ENCODE results near the gene LOX. TPM values are rescaled to one million over a fixed set of nuclear protein-coding genes. Genes with fewer than 3 reads are reported as not detected.
A peak's percentile ranks its signal among the peaks of the same experiment; 100 is the strongest.

The LOX gene
- total and polyA plus RNA-seq, 7 donors = 0.51 to 4.9 (median 1.6) TPM

DNA sequence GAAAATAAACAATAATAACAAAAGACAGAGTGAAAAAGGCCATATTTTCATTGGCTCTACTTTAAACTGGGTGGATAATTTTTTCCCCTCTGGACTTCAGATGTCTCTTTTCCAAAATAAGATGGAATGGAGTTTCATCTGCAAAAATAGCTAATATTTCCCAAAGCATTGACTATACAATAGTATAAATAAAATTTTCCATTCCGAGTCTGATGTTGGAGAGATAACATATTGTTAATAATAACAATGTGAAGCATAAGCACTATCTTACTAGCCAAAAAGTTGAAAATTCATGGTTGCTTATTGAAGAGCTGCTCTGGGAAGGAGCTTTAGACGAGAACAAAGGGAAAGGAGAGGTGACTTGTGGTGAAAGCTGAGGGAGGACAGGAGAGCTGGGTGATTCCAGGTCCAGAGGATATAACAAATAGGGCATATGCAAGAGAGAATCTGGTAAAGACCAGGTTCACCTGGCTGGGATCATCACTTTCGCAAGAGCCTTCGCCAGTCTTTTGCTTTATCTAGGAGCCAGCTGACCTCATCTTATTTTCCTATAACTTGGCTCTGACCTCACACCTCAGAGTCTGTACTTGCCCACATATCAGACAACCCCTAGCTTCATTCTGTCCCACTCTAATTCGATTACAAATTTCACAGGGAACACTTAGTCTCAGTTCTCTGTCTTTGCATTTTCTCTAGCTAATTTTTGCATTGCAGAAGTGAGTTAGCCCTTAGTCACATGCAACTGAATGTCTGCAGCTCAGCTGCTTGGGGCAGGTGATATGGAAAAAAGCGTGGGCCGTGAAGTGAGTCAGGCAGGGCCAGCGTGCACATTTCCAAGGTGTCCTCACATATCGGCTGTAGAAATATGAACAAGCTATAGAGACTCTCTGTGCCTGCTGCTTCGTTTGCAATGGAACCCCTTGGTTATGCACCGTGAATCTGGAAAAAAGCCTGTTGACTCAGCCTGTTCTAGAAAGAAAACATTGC lies 43.7 kb upstream of the LOX start:
- H3K27me3 ChIP-seq (ENCODE audit: insufficient read depth in 3 of 3, low read length in 2 of 3) = no peaks in the 10 kb centered on the region
- 87 to 90% (median 88%) methylated on average over 11 of the region's 11 CpGs for WGBS, 3 donors
- no peaks in the 10 kb centered on the region for H3K4me1 ChIP-seq
- TF ChIP-seq, protein P1, sequence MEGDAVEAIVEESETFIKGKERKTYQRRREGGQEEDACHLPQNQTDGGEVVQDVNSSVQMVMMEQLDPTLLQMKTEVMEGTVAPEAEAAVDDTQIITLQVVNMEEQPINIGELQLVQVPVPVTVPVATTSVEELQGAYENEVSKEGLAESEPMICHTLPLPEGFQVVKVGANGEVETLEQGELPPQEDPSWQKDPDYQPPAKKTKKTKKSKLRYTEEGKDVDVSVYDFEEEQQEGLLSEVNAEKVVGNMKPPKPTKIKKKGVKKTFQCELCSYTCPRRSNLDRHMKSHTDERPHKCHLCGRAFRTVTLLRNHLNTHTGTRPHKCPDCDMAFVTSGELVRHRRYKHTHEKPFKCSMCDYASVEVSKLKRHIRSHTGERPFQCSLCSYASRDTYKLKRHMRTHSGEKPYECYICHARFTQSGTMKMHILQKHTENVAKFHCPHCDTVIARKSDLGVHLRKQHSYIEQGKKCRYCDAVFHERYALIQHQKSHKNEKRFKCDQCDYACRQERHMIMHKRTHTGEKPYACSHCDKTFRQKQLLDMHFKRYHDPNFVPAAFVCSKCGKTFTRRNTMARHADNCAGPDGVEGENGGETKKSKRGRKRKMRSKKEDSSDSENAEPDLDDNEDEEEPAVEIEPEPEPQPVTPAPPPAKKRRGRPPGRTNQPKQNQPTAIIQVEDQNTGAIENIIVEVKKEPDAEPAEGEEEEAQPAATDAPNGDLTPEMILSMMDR (IDR thresholded peaks at IDR 0.05) = no peak
- DNase-seq (no peak), ATAC-seq (peak in 1 of 4 donors; percentile 57)
- intact Hi-C loops (cut with DNase I) = no loop called here
- H3K4me3 ChIP-seq = no peak overlapping the region
- H3K27ac ChIP-seq = no peak overlapping the region
- no peaks in the 10 kb centered on the region for H3K9me3 ChIP-seq
- H3K36me3 ChIP-seq (ENCODE audit: insufficient read depth in 1 of 2, low read depth in 1 of 2) = no peaks in the 10 kb centered on the region

DNA sequence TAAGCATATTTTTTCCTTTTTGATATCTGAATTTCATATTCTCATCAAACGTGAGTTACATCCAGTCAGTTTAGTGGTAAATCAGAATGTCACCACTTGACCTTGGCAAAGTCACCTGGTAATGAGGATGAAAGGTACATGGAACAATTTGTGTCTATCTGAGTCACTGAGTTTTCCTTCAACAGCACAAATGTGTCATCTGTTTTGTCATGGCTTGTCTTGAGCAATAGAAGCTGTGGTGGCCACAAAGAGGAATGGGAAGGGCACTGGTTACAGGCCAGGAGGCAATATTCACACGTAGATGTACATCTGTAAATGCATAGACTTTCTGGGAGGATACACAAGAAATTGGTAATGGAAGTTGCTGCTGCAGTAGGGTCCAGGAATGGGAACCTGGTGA lies 42.9 kb upstream of the LOX start:
- Histone ChIP-seq H3K27ac (no peak overlapping the region), H3K36me3 (ENCODE audit: insufficient read depth in 1 of 2, low read depth in 1 of 2) (no peaks in the 10 kb centered on the region), H3K9me3 (no peaks in the 10 kb centered on the region), H3K4me3 (no peak overlapping the region), H3K27me3 (ENCODE audit: insufficient read depth in 3 of 3, low read length in 2 of 3) (no peaks in the 10 kb centered on the region), H3K4me1 (no peaks in the 10 kb centered on the region)
- peak in 2 of 4 donors; percentile 44 to 63 for ATAC-seq
- TF ChIP-seq, protein P1 (IDR thresholded peaks at IDR 0.05) = no peak
- 77 to 91% (median 81%) methylated on average over 2 of the region's 2 CpGs for WGBS, 3 donors
- no peak for DNase-seq
- intact Hi-C loops (cut with DNase I) = no loop called here

DNA sequence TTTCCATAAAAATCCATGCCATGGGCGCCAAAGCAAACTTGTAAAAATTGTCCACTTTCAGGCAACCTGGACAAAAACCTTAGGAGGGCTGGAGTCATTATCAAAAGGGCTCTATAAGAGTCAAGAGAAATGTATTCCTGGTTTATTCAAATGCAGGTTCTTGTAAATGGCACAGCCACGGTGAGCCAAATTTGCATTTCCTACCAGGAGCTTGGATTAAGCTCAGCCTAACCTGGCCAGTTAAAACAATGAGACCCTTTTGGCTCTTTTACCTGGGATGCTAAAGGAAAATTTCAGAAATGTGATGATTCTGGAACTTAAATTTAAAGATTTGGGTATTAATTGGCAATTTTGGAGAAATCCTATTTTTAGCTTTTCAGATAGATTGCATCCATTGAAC lies 42.4 kb upstream of the LOX start:
- ATAC-seq (no peak), DNase-seq (no peak)
- no peak overlapping the region for H3K4me3 ChIP-seq
- H3K27me3 ChIP-seq (ENCODE audit: insufficient read depth in 3 of 3, low read length in 2 of 3) = no peaks in the 10 kb centered on the region
- H3K36me3 ChIP-seq (ENCODE audit: insufficient read depth in 1 of 2, low read depth in 1 of 2) = no peaks in the 10 kb centered on the region
- no peaks in the 10 kb centered on the region for H3K4me1 ChIP-seq
- H3K27ac ChIP-seq = no peak overlapping the region
- TF ChIP-seq, protein P1 (IDR thresholded peaks at IDR 0.05) = no peak
- H3K9me3 ChIP-seq = no peaks in the 10 kb centered on the region
- intact Hi-C loops (cut with DNase I) = no loop called here
- WGBS, 3 donors = 79 to 92% (median 86%) methylated on average over 2 of the region's 2 CpGs

DNA sequence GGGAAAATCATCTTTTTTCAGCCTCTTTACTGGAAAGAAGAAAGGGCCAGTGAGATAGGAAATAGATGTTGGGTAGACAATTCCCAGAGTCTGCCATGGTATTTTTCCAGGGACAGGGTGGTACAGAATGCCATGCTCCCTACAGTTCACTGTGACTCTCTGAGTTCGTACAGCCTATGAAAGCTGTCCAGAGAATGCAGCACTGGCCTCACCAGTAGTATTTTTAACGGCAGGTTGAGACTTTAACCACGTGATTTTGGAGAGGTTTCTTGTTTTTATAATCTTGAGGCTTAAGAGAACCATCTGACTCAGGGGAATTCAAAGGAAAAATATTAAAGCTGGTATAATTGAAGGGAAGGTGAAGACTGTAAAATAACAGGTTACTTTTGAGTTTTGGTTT lies 41.1 kb upstream of the LOX start:
- Histone ChIP-seq H3K27me3 (ENCODE audit: insufficient read depth in 3 of 3, low read length in 2 of 3) (no peaks in the 10 kb centered on the region), H3K9me3 (no peaks in the 10 kb centered on the region), H3K36me3 (ENCODE audit: insufficient read depth in 1 of 2, low read depth in 1 of 2) (no peaks in the 10 kb centered on the region), H3K4me3 (no peak overlapping the region), H3K4me1 (no peaks in the 10 kb centered on the region), H3K27ac (no peak overlapping the region)
- 53 to 64% (median 57%) methylated on average over 3 of the region's 3 CpGs for WGBS, 3 donors
- no peak for ATAC-seq
- DNase-seq = no peak
- TF ChIP-seq, protein P1 (IDR thresholded peaks at IDR 0.05) = no peak
- intact Hi-C loops (cut with DNase I) = no loop called here
